ENCODE measurements around the gene TPRX1.
"Not testable (repeated sequence)": the region's sequence is repeated elsewhere in the genome, so short reads cannot be mapped to it uniquely, and the experiment has no call there.

Gene TPRX1

DNA sequence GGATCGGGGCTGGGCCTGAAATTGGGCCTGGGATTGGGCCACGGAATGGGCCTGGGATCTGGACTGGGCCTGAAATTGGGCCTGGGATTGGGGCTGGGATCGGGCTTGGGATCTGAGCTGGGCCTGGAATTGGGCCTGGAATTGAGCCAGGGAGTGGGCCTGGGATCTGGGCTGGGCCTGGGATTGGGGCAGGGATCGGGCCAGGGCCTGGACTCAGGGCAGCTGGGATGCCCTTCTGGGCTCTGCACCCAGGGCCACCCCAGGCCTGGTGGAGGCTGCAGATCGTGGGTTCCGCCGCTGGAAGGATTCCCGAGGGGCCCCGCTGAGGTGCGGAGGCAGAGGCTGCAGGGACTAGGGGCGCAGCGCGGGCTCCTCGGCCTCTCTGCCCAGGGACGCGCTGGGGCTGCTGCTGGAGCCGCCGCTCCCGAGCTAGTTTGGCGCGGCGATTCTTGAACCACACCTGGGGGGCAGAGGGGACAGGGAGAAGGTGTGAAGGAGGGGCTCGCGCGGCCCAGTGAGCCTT is 1.8 kb downstream of the TPRX1 start:
- DNase-seq (ENCODE audit: low read depth, low spot score): no peak

DNA sequence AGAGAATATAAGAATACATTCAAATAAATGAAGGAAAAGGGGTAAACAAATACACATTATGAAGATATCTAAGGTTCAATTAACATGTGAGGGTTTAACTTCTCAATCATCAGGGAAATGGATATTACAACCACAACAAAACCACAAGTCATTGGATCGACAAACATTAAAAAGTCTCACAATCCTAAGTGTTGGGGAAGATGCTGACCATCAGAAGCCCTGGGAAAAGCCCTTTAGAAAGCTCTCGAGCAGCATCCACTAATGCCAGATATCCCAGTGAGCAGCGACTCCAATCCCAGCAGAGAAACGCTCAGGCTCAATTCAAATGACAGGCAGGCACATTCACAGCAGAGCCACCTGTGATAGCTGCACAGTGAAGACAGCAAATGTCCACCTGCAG is 3.1 kb downstream of the TPRX1 start:
- DNase-seq (ENCODE audit: low read depth, low spot score): no peak

DNA sequence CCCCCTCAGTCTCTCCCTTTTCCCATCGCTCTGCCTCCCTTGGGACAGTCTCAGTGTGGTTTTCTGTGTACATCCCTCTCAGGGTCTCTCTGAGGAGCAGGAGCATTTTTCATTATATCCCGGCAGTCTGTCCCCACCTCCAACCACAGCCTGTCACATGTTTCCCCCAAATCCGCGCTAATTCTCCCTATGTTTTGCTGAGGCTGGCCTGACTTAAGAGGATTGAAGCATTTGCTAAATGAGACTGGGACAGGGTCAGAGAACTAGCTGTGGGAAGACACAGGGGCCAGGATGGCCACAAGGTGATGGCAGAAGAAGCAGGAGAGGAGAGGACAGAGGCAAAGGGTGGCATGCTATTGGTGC is 5.5 kb downstream of the TPRX1 start:
- no peak for DNase-seq (ENCODE audit: low read depth, low spot score)

DNA sequence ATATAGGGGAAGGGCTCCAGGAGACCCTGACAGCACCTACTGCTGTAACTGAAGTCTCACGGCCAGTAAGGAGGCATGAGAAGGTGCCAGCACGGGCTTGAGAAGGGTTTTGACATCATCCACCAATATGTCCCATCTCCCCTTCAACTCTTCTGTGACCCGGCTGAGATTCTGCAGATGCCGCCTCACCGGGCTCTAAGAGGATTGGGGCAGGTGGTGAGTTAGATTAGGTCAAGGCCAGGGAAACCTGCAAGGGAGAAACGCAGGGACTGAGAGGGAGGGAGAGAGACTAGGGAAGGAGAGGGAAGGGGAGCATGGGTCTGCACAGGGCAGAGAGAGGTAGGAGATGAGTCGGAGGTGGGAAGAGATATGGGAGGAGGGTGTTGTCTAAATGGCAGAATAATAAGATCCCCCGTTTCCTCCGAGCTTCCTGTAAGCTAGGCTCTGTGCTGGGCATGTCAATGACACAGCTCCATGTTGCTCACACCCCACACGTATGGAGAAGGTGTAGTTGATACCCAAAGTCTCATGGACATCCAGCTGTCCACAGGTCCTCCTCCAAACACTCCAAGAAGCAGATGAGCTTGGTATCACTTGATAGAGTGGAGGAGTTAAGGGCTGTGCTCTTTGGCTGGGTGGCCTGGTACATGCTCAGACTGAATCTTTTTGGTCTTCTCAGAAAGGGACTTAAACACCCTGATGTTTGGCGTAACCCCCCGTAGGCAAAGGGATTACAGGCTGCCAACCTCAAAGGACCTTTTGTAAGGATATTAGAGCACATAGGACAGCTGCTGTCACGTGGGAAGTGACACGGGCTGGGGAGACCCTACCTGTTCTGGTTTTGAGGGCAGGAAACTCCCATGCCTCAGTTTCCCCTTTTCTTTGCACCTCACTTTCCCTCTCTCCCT is 6.1 kb downstream of the TPRX1 start:
- DNase-seq (ENCODE audit: low read depth, low spot score): no peak

DNA sequence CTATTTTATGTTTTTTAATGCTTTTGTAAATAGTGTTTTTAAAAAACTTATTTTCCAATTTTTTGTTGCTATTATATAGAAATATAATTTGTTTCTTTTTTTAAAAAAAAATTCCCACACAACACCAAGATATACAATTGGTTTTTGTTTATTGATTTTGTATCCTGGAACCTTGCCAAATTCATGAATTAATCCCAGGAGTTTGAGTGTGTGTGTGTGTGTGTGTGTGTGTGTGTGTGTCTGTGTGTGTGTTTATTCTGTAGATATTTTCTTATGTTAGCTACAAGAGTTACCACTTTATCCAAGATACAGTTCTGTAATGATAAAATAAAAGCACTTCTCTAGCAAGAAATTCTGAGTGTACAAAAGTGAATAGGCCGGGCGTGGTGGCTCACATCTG is 7.6 kb downstream of the TPRX1 start:
- DNase-seq (ENCODE audit: low read depth, low spot score): no peak

DNA sequence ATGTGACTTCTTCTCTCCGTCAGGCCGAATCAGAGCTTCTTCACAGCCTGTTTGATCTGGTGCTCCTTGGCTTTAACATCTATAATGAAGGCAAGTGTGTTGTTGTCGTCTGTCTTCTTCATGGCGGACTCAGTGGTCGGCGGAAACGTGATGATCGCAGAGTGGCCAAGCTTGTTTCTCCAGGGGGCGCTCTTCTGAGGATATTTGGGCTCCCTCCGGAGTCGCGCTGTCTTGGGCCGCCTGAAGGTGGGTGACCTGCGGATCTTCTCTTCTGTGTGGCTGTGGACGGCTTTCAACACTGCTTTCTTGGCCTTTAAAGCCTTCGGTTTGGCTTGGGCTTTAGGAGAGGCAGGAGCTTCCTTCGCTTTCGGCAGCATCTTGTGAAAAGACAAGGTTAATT is 9.8 kb downstream of the TPRX1 start:
- DNase-seq (ENCODE audit: low read depth, low spot score): no peak

DNA sequence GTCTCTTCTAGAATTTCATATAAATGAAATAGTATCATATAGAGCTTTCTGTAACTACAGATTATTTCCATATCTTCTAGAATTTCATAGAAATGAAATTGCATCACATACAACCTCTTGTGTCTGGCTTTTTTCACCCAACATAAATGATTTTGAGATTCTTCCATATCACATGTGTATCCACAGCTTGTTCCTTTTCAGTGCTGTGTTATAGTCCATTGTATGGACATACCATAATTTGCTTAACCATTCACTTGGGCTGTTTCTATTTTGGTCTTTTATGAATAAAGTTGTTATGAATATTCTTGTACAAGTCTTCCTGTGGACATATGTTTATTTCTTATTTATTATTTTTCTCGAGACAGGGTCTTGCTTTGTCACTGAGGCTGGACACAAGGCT is 11.7 kb downstream of the TPRX1 start:
- no peak for DNase-seq (ENCODE audit: low read depth, low spot score)

DNA sequence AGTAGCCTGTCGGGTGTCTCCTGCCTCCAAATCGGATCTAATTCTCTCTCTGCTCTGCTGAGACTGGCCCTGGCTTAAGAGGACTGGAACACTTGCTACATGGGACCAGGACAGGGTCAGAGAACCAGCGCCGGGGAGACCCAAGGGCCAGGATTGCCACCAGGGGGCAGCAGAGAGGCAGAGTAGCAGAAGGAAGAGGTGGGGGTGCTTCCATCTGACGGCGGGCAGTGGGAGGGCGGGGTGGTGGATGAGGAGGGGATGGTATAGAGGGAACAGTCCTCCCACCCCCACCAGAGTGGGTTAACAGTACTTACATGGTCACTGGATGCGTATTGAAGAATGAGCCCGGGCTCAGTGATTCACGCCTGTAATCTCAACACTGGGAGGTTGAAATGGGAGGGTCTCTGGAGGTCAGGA is 13.9 kb downstream of the TPRX1 start:
- peak; percentile 70 for DNase-seq (ENCODE audit: low read depth, low spot score)

DNA sequence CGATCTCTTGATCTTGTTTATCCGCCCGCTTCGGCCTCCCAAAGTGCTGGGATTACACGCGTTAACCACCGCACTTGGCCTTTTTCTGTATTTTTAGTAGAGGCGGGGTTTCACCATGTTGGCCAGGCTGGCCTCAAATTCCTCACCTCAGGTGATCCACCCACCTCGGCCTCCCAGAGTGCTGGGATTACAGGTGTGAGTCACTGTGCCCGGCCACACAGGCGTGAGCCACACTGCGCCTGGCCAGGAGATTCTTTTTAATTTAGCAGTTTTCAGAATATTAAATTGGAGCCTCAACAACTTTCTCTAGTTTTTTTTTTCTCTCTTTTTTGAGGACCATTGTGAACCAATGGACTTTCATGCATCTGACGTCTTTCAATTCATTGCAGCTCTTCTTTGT is 14.5 kb downstream of the TPRX1 start:
- not testable (repeated sequence) for DNase-seq (ENCODE audit: low read depth, low spot score)

DNA sequence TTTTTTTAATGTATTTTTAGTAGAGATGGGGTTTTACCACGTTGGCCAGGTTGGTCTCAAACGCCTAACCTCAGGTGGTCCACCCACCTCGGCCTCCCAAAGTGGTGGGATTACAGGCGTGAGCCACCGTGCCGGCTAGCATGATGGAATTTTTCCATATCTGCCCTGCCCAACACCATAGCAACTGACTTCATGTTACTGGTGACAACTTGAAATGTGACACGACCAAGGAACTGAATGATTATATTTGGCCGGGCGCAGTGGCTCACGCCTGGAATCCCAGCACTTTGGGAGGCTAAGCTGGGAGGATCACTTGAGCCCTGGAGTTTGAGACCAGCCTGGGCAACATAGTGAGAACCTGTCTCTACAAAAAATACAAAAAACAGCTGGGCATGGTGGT is 17.0 kb downstream of the TPRX1 start:
- DNase-seq (ENCODE audit: low read depth, low spot score): not testable (repeated sequence)

DNA sequence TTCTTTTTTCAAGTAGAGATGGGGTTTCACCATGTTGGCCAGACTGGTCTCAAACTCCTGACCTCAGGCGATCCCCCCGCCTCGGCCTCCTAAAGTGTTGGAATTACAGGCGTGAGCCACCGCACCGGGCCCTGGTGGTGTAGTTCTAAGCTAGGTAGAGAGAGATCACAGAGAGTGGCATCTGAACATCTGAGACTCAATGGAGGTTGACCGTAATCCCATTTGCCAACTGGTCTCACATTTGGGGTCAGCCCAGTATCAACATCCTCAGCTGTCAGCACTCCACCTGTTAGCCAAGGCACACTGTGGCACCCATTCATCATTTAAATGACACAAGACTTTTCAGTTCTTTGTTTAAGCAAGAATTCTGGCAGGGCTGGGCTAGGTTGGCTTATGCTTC is 17.8 kb downstream of the TPRX1 start:
- DNase-seq (ENCODE audit: low read depth, low spot score): no peak

DNA sequence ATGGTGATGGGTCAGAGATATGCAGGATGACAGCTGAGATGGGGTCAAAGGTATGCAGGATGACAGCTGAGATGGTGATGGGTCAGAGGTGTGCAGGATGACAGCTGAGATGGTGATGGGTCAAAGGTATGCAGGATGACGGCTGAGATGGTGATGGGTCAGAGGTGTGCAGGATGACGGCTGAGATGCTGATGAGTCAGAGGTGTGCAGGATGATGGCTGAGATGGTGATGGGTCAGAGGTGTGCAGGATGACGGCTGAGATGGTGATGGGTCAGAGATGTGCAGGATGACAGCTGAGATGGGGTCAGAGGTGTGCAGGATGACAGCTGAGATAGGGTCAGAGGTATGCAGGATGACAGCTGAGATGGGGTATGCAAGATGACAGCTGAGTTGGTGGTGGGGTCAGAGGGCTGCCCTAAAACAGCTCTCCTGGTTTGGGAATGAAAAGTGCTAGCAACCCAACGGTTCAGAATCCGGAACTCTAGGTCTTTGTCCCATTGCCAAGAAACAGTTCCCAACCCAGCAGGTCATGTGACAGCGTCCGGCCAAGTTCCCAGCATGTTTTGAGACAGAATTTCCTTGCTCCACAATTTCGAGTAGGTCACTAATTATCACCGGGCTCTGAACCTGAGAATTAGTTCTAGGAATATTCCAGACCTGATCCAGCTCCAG is 22.6 kb downstream of the TPRX1 start:
- DNase-seq (ENCODE audit: low read depth, low spot score): no peak

DNA sequence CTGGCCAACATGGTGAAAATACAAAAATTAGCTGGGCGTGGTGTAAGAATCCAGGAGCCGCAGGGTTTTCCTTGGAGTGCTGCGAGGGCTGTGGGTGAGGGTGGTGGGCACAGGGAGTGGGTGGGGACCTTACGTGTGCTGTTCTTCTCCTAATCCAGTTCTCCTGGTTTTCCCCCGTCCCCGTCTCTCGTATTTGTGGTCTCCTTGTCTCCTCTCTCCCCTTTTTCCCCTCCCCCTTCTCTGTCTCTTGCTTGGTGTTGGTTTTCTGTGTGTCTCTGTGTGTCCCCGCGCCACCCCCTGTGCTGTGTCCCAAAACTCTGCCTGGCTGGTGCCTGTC is 24.2 kb downstream of the TPRX1 start:
- DNase-seq (ENCODE audit: low read depth, low spot score): no peak

DNA sequence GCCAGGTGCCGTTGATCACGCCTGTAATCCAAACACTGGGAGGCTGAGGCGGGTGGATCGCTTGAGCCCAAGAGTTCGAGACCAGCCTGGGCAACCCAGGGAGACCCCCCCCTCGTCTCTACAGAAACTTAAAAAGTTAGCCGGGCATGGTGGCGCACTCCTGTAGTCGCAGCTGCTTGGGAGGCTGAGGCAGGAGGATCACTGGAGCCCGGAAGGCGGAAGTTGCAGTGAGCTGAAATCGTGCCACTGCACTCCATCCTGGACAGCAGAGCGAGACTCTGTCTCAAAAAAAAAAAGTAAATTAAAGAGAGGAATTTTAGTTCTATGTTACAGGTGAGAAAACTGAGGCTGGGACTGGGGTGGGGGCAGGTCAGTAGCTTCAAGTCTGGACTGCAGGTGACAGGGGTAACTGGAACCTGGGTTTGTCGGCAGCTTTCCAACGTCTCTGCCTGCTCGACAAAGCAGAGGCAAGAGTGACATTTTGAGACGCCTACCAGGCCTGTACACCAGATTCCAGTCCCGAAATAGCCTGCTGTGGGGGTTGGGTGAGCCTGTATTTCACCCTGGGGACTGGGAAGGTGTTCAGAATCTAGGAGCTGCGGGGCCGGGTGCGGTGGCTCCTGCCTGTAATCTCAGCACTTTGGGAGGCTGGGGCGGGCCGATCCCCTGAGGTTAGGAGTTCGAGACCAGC is 24.7 kb downstream of the TPRX1 start:
- DNase-seq (ENCODE audit: low read depth, low spot score): no peak

DNA sequence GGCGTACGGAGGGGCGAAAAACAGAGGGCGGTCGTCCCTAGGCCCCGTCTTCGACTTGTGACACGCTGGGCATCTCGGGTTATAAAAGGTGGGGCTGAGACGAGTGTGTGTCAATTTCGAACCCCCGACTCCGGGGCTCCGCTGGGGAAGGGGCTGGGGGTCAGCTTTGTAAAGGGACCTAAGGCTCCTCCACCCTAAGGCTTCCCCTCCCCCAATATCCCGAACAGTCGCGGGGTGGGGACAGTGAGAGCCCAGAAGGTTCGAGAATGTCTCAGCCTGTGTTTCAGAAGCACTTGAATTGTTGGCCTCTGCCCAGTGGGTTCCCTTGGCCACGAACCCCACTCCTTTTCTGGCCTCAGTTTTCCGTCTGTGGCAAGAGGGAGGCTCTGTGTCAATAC is 25.4 kb downstream of the TPRX1 start:
- no peak for DNase-seq (ENCODE audit: low read depth, low spot score)

DNA sequence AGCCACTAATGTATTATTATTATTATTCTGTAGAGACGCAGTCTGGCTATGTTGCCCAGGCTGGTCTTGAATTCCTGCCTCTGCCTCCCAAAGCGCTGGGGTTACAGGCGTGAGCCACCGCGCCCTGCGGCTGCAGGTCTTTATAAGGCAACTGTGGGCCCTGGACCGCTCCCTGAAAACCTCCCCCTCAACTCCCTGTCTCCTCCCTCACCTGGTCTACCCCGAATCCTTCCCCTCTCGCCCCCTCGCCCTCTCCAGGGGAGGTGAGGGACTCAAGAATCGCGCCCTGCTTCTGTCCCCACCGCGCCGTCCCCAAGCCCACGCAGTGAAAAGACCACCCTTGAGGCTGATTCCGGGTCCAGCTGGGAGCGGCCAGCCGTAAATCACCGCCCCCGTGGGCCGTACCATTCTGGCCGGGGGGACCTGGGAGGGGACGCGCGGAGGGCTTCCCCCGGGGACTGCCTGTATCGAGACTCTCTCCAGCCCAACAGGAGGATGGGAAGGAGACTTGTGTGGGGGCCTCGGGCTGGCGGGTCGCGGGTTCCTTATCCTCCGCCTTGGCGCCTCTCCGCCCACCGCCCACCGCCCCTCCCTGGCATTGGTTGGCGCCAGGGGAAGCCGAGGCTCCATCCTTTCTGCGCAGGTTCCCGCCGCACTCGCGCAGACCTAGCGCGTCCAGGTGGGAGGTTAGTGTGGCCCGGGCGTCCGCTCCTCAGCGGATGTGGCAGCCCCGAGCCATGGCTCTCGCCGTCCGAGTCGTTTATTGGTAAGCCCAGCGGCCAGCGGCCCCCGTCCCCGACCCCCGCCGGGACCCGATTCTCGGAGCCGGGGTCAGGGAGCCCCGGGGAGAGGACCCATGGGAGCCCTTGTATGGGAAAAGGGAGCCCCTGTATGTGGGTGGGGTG is 26.1 kb downstream of the TPRX1 start, which contains the start of gene SELENOW:
TSS of gene SELENOW (plus strand) at position 655 of the 905 bp plus-strand sequence. CDS start at position 738, 83 bp downstream.
- peak; percentile 49 for DNase-seq (ENCODE audit: low read depth, low spot score)

DNA sequence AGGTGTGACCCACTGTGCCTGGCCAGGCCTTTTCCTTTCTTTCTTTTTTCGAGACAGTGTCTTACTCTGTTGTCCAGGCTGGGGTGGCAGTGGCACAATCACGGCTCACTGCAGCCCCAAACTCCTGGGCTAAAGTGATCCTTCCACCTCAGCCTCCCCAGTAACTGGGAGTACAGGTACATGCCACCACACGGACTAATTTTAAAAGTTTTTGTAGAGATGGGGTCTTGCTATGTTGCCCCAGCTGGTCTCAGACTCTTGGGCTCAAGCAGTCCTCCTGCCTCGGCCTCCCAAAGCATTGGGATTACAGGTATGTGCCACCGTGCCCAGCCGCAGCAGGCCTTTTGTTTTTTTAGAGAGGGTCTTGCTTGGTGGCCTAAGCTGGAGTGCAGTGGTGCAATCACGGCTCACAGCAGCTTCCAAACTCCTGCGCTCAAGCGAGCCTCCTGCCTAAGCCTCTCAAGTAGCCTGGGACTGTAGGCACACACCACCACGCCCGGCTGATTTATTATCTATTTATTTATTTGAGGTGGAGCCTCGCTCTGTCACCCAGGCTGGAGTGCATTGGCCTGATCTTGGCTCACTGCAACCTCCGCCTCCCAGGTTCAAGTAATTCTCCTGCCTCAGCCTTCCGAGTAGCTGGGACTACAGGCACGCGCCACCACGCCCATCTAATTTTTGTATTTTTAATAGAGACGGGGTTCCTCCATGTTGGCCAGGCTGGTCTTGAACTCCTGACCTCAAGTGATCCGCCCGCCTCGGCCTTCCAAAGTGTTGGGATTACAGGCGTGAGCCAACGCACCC is 26.9 kb downstream of the TPRX1 start:
- DNase-seq (ENCODE audit: low read depth, low spot score): not testable (repeated sequence)

DNA sequence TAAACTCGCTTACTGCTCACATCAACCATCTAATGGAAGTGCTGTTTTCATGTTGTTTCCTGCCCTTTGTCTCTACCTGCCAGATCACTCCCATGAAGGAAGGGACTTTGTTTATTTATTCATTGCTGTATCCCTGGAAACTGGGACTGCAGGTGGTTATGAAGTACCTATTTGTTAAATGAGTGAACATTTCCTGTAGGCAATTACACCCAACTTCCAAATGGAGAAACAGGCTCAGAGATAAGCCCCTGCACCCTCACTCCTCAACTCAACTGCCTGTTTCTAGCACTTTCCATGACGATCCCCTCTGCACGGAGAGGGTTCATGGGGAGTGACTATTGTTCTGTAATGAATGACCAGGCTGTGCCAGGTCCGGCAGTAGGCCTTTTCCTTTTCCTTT is 27.8 kb downstream of the TPRX1 start:
- no peak for DNase-seq (ENCODE audit: low read depth, low spot score)

DNA sequence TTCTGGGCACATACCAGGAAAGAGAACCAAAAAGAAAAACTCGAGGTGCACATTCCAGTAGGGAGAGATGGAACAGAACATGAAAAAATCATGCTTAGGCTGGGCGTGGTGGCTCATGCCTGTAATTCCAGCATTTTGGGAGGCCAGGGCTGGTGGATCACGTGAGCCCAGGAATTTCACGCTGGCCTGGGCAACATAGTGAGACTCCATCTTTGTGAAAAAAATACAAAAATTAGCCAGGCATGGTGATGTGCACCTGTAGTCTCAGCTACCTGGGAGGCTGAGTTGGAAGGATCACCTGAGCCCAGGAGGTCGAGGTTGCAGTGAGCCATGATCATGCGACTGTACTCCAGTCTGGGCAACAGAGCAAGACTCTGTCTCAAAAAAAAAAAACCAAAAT is 33.1 kb downstream of the TPRX1 start:
- not testable (repeated sequence) for DNase-seq (ENCODE audit: low read depth, low spot score)

DNA sequence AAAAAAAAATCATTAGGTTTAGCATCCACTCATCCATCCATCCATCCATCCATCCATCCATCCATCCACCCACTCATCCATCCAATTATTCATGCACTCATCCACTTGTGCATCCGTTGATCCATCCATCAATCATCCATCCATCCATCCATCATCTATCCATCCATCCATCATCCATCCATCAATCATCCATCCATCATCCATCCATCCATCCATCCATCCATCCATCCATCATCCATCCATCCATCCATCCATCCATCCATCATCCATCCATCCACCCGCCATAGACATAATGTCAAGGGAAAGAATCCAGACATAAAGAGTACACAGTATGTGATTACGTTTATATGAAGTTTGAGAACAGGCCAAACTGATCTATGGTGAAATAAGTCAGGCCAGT is 34.8 kb downstream of the TPRX1 start:
- no peak for DNase-seq (ENCODE audit: low read depth, low spot score)
